ENCODE results near the gene NAV2. TPM values are rescaled to one million over a fixed set of nuclear protein-coding genes. Genes with fewer than 3 reads are reported as not detected.

The NAV2 gene
- total RNA-seq, 4 donors from 2014 or later: 9.1 to 34.7 (median 22.2) TPM

DNA sequence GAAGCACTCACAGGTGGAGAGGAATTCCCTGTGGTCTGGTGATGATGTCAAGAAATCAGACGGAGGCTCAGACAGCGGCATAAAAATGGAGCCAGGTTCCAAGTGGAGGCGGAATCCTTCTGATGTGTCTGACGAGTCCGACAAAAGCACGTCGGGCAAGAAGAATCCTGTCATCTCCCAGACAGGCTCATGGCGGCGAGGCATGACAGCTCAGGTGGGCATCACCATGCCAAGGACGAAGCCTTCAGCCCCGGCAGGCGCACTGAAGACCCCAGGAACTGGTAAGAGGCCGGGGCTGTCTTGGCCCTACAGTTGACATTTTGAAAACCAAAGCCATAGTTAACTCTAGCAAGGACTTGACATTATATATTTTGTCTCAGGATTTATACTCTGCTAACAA, 331.4 kb downstream of the NAV2 start:
- H3K36me3 ChIP-seq: peaks cover 29% of the 10 kb centered on the region

GRCh38 chr11:20045098-20045688, 332.6 kb downstream of the NAV2 start:
- TF ChIP-seq POLR2A (IDR thresholded peaks at IDR 0.05) (no peak), CTCF (IDR thresholded peaks at IDR 0.05) (no peak), EP300 (IDR thresholded peaks at IDR 0.05) (no peak), POLR2AphosphoS5 (IDR thresholded peaks at IDR 0.05) (no peak)
- H3K4me1 ChIP-seq: peaks cover 3% of the 10 kb centered on the region
- WGBS: 95% methylated on average over 12 of the region's 19 CpGs
- H3K4me3 ChIP-seq: no peak overlapping the region
- no peaks in the 10 kb centered on the region for H3K27me3 ChIP-seq
- H3K9me3 ChIP-seq: no peaks in the 10 kb centered on the region
- H3K27ac ChIP-seq: no peak overlapping the region
- H3K36me3 ChIP-seq: peaks cover 32% of the 10 kb centered on the region
- no peak for DNase-seq (ENCODE audit: low spot score in 2 of 2)

More for the DNA sequence above, 331.4 kb downstream of the NAV2 start:
- H3K4me3 ChIP-seq: no peak overlapping the region
- H3K9me3 ChIP-seq: no peaks in the 10 kb centered on the region
- WGBS: 95% methylated on average over 13 of the region's 13 CpGs
- H3K27ac ChIP-seq: no peak overlapping the region
- H3K27me3 ChIP-seq: no peaks in the 10 kb centered on the region
- DNase-seq (ENCODE audit: low spot score in 2 of 2): no peak
- TF ChIP-seq POLR2AphosphoS5 (IDR thresholded peaks at IDR 0.05): no peak
- TF ChIP-seq EP300 (IDR thresholded peaks at IDR 0.05): no peak
- no peak for TF ChIP-seq POLR2A (IDR thresholded peaks at IDR 0.05)
- no peak for TF ChIP-seq CTCF (IDR thresholded peaks at IDR 0.05)
- no peaks in the 10 kb centered on the region for H3K4me1 ChIP-seq

DNA sequence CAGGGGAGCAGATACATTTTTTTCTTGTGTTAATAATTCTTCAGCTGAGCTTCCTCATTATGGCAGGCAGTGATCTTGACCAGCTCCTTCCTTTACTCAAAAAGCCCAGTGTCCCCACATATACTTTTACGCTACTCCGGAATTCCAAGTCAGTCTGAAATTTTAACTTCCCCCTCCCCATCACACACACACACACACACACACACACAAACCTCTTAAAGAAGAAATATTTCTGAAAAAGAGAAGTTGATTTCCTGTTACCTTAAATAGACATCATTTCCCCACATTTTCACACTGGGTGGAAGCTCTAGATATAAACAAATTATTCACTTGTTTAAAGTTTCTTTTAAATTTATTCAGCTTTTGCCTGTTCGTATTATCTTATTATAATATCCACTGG, 333.8 kb downstream of the NAV2 start:
- Histone ChIP-seq H3K4me3 (no peak overlapping the region), H3K4me1 (peaks cover 6% of the 10 kb centered on the region), H3K27me3 (no peaks in the 10 kb centered on the region), H3K27ac (no peak overlapping the region), H3K9me3 (no peaks in the 10 kb centered on the region), H3K36me3 (peaks cover 32% of the 10 kb centered on the region)
- TF ChIP-seq POLR2A (IDR thresholded peaks at IDR 0.05): no peak
- TF ChIP-seq CTCF (IDR thresholded peaks at IDR 0.05): no peak
- TF ChIP-seq EP300 (IDR thresholded peaks at IDR 0.05): no peak
- no peak for TF ChIP-seq POLR2AphosphoS5 (IDR thresholded peaks at IDR 0.05)
- no peak for DNase-seq (ENCODE audit: low spot score in 2 of 2)
- WGBS: 87% methylated on average over 3 of the region's 3 CpGs

GRCh38 chr11:20047006-20047768, 334.6 kb downstream of the NAV2 start:
- no peak overlapping the region for H3K27ac ChIP-seq
- 53% methylated on average over 4 of the region's 4 CpGs for WGBS

More at GRCh38 chr11:20047006-20047768, 334.6 kb downstream of the NAV2 start:
- Histone ChIP-seq H3K27me3 (no peaks in the 10 kb centered on the region), H3K36me3 (peaks cover 34% of the 10 kb centered on the region), H3K4me1 (peaks cover 6% of the 10 kb centered on the region), H3K4me3 (no peak overlapping the region), H3K9me3 (no peaks in the 10 kb centered on the region)
- TF ChIP-seq EP300 (IDR thresholded peaks at IDR 0.05) (no peak), POLR2AphosphoS5 (IDR thresholded peaks at IDR 0.05) (no peak), POLR2A (IDR thresholded peaks at IDR 0.05) (no peak), CTCF (IDR thresholded peaks at IDR 0.05) (no peak)
- no peak for DNase-seq (ENCODE audit: low spot score in 2 of 2)
